Neutrophil (primary cell): ENCODE measurements around the gene S1PR3.

Experiments
- H3K27ac ChIP-seq: fragments of 200-600 bp; sonication (generic); 2 replicates; pipeline ENCODE4 v1.5.1; 2016; ENCODE audit warnings: mild to moderate bottlenecking, moderate library complexity
- H3K27me3 ChIP-seq: fragments of 200-600 bp; sonication (generic); 2 replicates; pipeline ENCODE4 v1.6.0; 2016; ENCODE audit warnings: mild to moderate bottlenecking
- H3K36me3 ChIP-seq: fragments of 200-600 bp; sonication (generic); 2 replicates; pipeline ENCODE4 v1.5.1; 2017
- H3K4me1 ChIP-seq, 2 experiments: fragments of 200-600 bp in 1 of 2; sonication (generic) in 1 of 2; 1 replicate in 1 of 2; 2 replicates in 1 of 2; pipeline versions ENCODE4 v1.5.1 to v1.6.1; 2013 to 2016; ENCODE audit warnings: low read depth in 1 of 2, low read length in 1 of 2, mild to moderate bottlenecking in 1 of 2, moderate library complexity in 1 of 2; ENCODE audit not compliant: control insufficient read depth in 1 of 2, insufficient read depth in 1 of 2
- H3K4me3 ChIP-seq, 2 experiments: fragments of 200-600 bp in 1 of 2; sonication (generic) in 1 of 2; 1 replicate in 1 of 2; 2 replicates in 1 of 2; pipeline ENCODE4 v1.5.1; 2013 to 2016; ENCODE audit warnings: low read depth in 1 of 2, low read length in 1 of 2, mild to moderate bottlenecking in 1 of 2, moderate library complexity in 1 of 2
- H3K9me3 ChIP-seq: fragments of 200-600 bp; sonication (generic); 2 replicates; pipeline ENCODE4 v1.5.1; 2016
- CTCF ChIP-seq: fragments of 200-600 bp; sonication (generic); IDR thresholded peaks from 2 replicates; pipeline ENCODE4 v1.5.1; 2016; ENCODE audit warnings: antibody characterized with exemption

The S1PR3 gene

DNA sequence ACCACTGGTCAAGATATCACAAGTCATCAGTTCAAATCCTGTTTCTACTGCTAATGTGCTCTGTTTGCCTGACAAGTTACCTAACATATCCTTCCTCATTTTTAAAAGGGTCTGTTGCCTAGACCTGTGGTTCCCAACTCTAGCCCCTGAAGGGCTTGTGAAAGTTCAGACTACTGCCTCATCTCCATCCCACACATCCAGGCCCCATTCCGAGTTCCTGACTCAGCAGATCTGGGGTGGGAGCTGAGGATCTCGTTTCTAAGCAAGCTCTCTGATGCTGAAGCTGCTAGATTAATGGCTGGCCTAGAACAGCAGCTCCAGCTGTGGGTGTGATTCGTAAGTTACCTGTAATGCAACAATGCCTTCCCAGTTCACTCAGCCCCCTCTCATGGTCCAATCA is 32.5 kb downstream of the S1PR3 start:
- Histone ChIP-seq H3K9me3 (no peaks in the 10 kb centered on the region), H3K4me1 (peaks cover 30 to 39% of the 10 kb centered on the region in 2 experiments), H3K27me3 (peaks cover 3% of the 10 kb centered on the region), H3K36me3 (no peaks in the 10 kb centered on the region), H3K27ac (peak overlapping the region; percentile 32), H3K4me3 (no peak overlapping the region)
- no peak for TF ChIP-seq CTCF

GRCh38 chr9:89024727-89025126 is 33.5 kb downstream of the S1PR3 start:
- no peak for TF ChIP-seq CTCF
- Histone ChIP-seq H3K27me3 (peaks cover 3% of the 10 kb centered on the region), H3K9me3 (no peaks in the 10 kb centered on the region), H3K36me3 (no peaks in the 10 kb centered on the region), H3K27ac (no peak overlapping the region), H3K4me3 (no peak overlapping the region), H3K4me1 (peaks cover 30 to 39% of the 10 kb centered on the region in 2 experiments)

GRCh38 chr9:89025553-89025952 is 34.3 kb downstream of the S1PR3 start:
- H3K36me3 ChIP-seq = no peaks in the 10 kb centered on the region
- no peak overlapping the region for H3K27ac ChIP-seq
- H3K9me3 ChIP-seq = no peaks in the 10 kb centered on the region
- TF ChIP-seq CTCF = no peak
- H3K4me3 ChIP-seq = no peak overlapping the region
- H3K4me1 ChIP-seq = peaks cover 30 to 39% of the 10 kb centered on the region in 2 experiments
- H3K27me3 ChIP-seq = peaks cover 3% of the 10 kb centered on the region

DNA sequence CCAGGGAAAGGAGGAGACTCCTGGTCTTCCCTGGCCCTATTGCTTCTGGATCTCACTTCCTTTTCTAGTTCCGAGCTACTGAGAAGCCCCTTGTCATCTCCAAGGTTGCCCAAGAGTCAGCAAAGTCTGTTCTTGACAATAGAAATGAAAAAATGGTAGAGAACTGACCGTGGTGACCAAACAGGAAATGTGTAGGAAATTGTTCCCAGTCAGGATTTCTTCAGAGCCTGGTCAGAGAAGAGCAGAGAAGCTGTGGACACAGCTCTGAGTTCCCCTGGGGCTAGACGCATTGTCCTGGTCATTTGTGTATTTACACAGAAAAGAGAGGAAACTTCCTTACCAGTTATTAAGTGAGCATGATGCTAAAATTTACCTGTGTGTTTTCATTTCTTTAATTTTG is 35.6 kb downstream of the S1PR3 start:
- Histone ChIP-seq H3K27ac (no peak overlapping the region), H3K4me3 (no peak overlapping the region), H3K4me1 (peaks cover 30 to 39% of the 10 kb centered on the region in 2 experiments), H3K27me3 (peaks cover 14% of the 10 kb centered on the region), H3K9me3 (no peaks in the 10 kb centered on the region), H3K36me3 (no peaks in the 10 kb centered on the region)
- no peak for TF ChIP-seq CTCF

GRCh38 chr9:89029788-89030187 is 38.5 kb downstream of the S1PR3 start:
- Histone ChIP-seq H3K27ac (no peak overlapping the region), H3K9me3 (no peaks in the 10 kb centered on the region), H3K4me1 (peaks cover 15 to 18% of the 10 kb centered on the region in 2 experiments), H3K4me3 (no peak overlapping the region), H3K27me3 (peaks cover 37% of the 10 kb centered on the region), H3K36me3 (no peaks in the 10 kb centered on the region)
- TF ChIP-seq CTCF = no peak

DNA sequence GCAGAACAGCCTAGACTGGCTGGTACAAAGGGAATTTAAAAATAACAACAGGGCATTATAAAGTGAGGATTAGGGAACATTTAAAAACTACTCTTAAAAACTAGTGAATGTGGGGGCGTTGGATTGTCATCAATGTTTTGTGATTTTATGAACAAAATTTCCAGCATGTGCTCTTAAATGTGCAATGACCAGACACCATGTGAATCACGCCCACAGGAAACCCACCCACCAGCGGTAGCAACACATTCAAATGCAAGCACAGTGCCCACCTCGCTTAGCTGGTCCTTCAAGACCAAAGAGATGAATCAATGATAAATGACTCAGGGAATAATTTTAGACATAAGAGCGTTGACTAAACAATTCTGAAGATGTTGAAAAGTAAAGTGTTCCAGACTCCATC is 40.9 kb downstream of the S1PR3 start:
- peaks cover 14 to 19% of the 10 kb centered on the region in 2 experiments for H3K4me1 ChIP-seq
- H3K27ac ChIP-seq = no peak overlapping the region
- no peak overlapping the region for H3K4me3 ChIP-seq
- no peaks in the 10 kb centered on the region for H3K36me3 ChIP-seq
- H3K27me3 ChIP-seq = peaks cover 42% of the 10 kb centered on the region
- no peak for TF ChIP-seq CTCF
- no peaks in the 10 kb centered on the region for H3K9me3 ChIP-seq
